Astrocyte (in vitro differentiated cells and primary cell): ENCODE measurements around the gene TNNT3. TPM values are rescaled to one million over a fixed set of nuclear protein-coding genes. Genes with fewer than 3 reads are reported as not detected.

ENCODE experiments used
- DNase-seq: peaks from one replicate; pipeline ENCODE4 v3.0.0-alpha.2; 2010; ENCODE audit warnings: low read depth
- FAIRE-seq: peaks from 2 replicates; lab custom pipeline; 2011; peaks lifted over from hg19 to GRCh38; lab: Jason Lieb, UNC
- H2AFZ ChIP-seq: 2 replicates; pipeline ENCODE4 v1.6.0; 2012; ENCODE audit warnings: low read depth, low read length, inconsistent platforms
- H3K27ac ChIP-seq: 2 replicates; pipeline ENCODE4 v1.5.1; 2011; ENCODE audit warnings: low read depth, low read length, inconsistent platforms
- H3K27me3 ChIP-seq: 2 replicates; pipeline ENCODE4 v1.6.0; 2011; ENCODE audit warnings: low read length, inconsistent platforms; ENCODE audit not compliant: insufficient read depth
- H3K36me3 ChIP-seq: 2 replicates; pipeline ENCODE4 v1.5.1; 2011; ENCODE audit warnings: low read length, inconsistent platforms; ENCODE audit not compliant: insufficient read depth
- H3K4me1 ChIP-seq: 2 replicates; pipeline ENCODE4 v1.5.1; 2011; ENCODE audit warnings: low read length, inconsistent platforms; ENCODE audit not compliant: insufficient read depth
- H3K4me2 ChIP-seq: 2 replicates; pipeline ENCODE4 v1.6.0; 2012; ENCODE audit warnings: low read length, inconsistent platforms
- H3K4me3 ChIP-seq: 2 replicates; pipeline ENCODE4 v1.5.1; 2011; ENCODE audit warnings: low read depth, mild to moderate bottlenecking, low read length, inconsistent platforms; ENCODE audit not compliant: insufficient read depth
- H3K79me2 ChIP-seq: 2 replicates; pipeline ENCODE4 v1.6.0; 2012; ENCODE audit warnings: mild to moderate bottlenecking, low read length, inconsistent platforms; ENCODE audit not compliant: insufficient read depth
- H3K9ac ChIP-seq: 2 replicates; pipeline ENCODE4 v1.6.0; 2012; ENCODE audit warnings: mild to moderate bottlenecking, low read length, inconsistent platforms
- H3K9me3 ChIP-seq: 2 replicates; pipeline ENCODE4 v1.5.1; 2012; ENCODE audit warnings: low read depth, mild to moderate bottlenecking, low read length, inconsistent platforms; ENCODE audit not compliant: insufficient read depth
- H4K20me1 ChIP-seq: 2 replicates; pipeline ENCODE4 v1.6.0; 2012; ENCODE audit warnings: low read length, inconsistent platforms; ENCODE audit not compliant: insufficient read depth
- H3K27ac Mint-ChIP-seq: one replicate; pipeline ENCODE4 v1.8.0; 2021; ENCODE audit warnings: mild to moderate bottlenecking, mixed read lengths; ENCODE audit not compliant: unreplicated experiment
- H3K27me3 Mint-ChIP-seq: one replicate; pipeline ENCODE4 v1.8.0; 2021; ENCODE audit warnings: low read depth, mixed read lengths; ENCODE audit not compliant: unreplicated experiment
- H3K36me3 Mint-ChIP-seq: one replicate; pipeline ENCODE4 v1.8.0; 2021; ENCODE audit warnings: low read depth, mixed read lengths; ENCODE audit not compliant: unreplicated experiment
- H3K4me1 Mint-ChIP-seq: one replicate; pipeline ENCODE4 v1.8.0; 2021; ENCODE audit warnings: low read depth, mixed read lengths; ENCODE audit not compliant: unreplicated experiment
- H3K4me3 Mint-ChIP-seq: one replicate; pipeline ENCODE4 v1.8.0; 2021; ENCODE audit warnings: mild to moderate bottlenecking, moderate library complexity, mixed read lengths; ENCODE audit not compliant: unreplicated experiment
- H3K9me3 Mint-ChIP-seq: one replicate; pipeline ENCODE4 v1.8.0; 2021; ENCODE audit warnings: mild to moderate bottlenecking, mixed read lengths; ENCODE audit not compliant: unreplicated experiment
- CTCF ChIP-seq: IDR thresholded peaks from 2 replicates; pipeline ENCODE4 v1.5.1; 2011; ENCODE audit warnings: low read depth, mild to moderate bottlenecking, inconsistent platforms, low read length, moderate library complexity; ENCODE audit not compliant: insufficient read depth
- EZH2 ChIP-seq: IDR thresholded peaks from 2 replicates; pipeline ENCODE4 v1.6.1; 2012; ENCODE audit warnings: mild to moderate bottlenecking, low read length, inconsistent platforms; ENCODE audit not compliant: insufficient read depth
- total RNA-seq: library from RNA; stranded (reverse); gene quantifications from 2 replicates; pipeline ENCODE4 v1.2.1, GENCODE V29; 2021

The TNNT3 gene
- total RNA-seq, 1 donor from 2014 or later = not detected

- DNase-seq = no peak
- H3K27me3 Mint-ChIP-seq = peaks cover 12% of the 10 kb centered on the region
Measured at GRCh38 chr11:1909524-1909923, 10.0 kb upstream of the TNNT3 start.

GRCh38 chr11:1912289-1912878, 7.1 kb upstream of the TNNT3 start:
- H3K4me2 ChIP-seq = no peak overlapping the region
- no peak for DNase-seq
- Mint-ChIP-seq H3K27ac (no peak overlapping the region), H3K36me3 (no peaks in the 10 kb centered on the region), H3K4me3 (no peak overlapping the region), H3K4me1 (peaks cover 5% of the 10 kb centered on the region), H3K9me3 (no peaks in the 10 kb centered on the region), H3K27me3 (peaks cover 14% of the 10 kb centered on the region)
- no peaks in the 10 kb centered on the region for H3K79me2 ChIP-seq
- TF ChIP-seq EZH2 (no peak), CTCF (no peak)
- no peak overlapping the region for H3K4me3 ChIP-seq
- H3K36me3 ChIP-seq = no peaks in the 10 kb centered on the region
- H3K9ac ChIP-seq = no peak overlapping the region
- no peak for FAIRE-seq
- H3K9me3 ChIP-seq = no peaks in the 10 kb centered on the region
- no peaks in the 10 kb centered on the region for H3K4me1 ChIP-seq
- H3K27me3 ChIP-seq = peaks cover 8% of the 10 kb centered on the region
- no peaks in the 10 kb centered on the region for H4K20me1 ChIP-seq
- no peak overlapping the region for H2AFZ ChIP-seq
- H3K27ac ChIP-seq = no peak overlapping the region

More at GRCh38 chr11:1909524-1909923, 10.0 kb upstream of the TNNT3 start:
- Histone ChIP-seq H3K4me3 (no peak overlapping the region), H3K36me3 (no peaks in the 10 kb centered on the region), H4K20me1 (no peaks in the 10 kb centered on the region), H2AFZ (no peak overlapping the region), H3K9ac (no peak overlapping the region), H3K4me2 (no peak overlapping the region), H3K27me3 (peaks cover 14% of the 10 kb centered on the region), H3K9me3 (no peaks in the 10 kb centered on the region), H3K4me1 (no peaks in the 10 kb centered on the region), H3K79me2 (no peaks in the 10 kb centered on the region), H3K27ac (no peak overlapping the region)
- Mint-ChIP-seq H3K4me1 (peaks cover 5% of the 10 kb centered on the region), H3K4me3 (no peak overlapping the region), H3K36me3 (no peaks in the 10 kb centered on the region), H3K9me3 (no peaks in the 10 kb centered on the region), H3K27ac (no peak overlapping the region)
- FAIRE-seq = no peak
- no peak for TF ChIP-seq EZH2
- TF ChIP-seq CTCF = no peak
